Measurements from ENCODE around the gene LRRC26. TPM values are rescaled to one million over a fixed set of nuclear protein-coding genes. Genes with fewer than 3 reads are reported as not detected.
A peak's percentile ranks its signal among the peaks of the same experiment; 100 is the strongest.

Gene LRRC26
- polyA plus RNA-seq, 1 experiment, result not detected

DNA sequence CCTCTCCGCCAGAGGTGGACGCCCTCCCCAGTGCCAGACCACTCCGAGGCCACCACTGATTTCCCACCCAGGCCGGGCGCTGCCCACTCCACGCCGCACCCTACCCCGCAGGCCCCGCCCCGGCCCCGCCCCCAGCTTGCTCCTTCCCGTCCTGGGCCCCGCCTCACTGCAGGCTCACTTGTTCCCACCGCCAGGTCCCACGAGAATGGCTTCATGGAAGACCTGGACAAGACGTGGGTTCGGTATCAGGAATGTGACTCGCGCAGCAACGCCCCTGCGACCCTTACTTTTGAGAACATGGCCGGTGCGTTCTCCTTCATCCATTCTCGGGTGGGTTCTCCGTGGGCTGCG lies 6.5 kb downstream of the LRRC26 start:
- Histone ChIP-seq H3K27me3 (ENCODE audit: control insufficient read depth, insufficient read depth, low read length) (peaks cover 29% of the 10 kb centered on the region), H3K4me3 (ENCODE audit: low read depth, low read length) (peak overlapping the region; percentile 40), H3K36me3 (ENCODE audit: control insufficient read depth, insufficient read depth, low read length) (no peaks in the 10 kb centered on the region)
- ChIA-PET CTCF (interaction anchor here (1.0 to 1.2 kb wide), 2 partner anchors 13 to 92 kb away, joined by 3 to 5 read pairs; partner anchors contain the start of gene SAPCD2), POLR2A (no interaction called here)
- TF ChIP-seq, protein P1, sequence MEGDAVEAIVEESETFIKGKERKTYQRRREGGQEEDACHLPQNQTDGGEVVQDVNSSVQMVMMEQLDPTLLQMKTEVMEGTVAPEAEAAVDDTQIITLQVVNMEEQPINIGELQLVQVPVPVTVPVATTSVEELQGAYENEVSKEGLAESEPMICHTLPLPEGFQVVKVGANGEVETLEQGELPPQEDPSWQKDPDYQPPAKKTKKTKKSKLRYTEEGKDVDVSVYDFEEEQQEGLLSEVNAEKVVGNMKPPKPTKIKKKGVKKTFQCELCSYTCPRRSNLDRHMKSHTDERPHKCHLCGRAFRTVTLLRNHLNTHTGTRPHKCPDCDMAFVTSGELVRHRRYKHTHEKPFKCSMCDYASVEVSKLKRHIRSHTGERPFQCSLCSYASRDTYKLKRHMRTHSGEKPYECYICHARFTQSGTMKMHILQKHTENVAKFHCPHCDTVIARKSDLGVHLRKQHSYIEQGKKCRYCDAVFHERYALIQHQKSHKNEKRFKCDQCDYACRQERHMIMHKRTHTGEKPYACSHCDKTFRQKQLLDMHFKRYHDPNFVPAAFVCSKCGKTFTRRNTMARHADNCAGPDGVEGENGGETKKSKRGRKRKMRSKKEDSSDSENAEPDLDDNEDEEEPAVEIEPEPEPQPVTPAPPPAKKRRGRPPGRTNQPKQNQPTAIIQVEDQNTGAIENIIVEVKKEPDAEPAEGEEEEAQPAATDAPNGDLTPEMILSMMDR (IDR thresholded peaks at IDR 0.05; ENCODE audit: insufficient read depth, low read depth, low read length), result no peak
- DNase-seq (ENCODE audit: low read depth), result no peak

DNA sequence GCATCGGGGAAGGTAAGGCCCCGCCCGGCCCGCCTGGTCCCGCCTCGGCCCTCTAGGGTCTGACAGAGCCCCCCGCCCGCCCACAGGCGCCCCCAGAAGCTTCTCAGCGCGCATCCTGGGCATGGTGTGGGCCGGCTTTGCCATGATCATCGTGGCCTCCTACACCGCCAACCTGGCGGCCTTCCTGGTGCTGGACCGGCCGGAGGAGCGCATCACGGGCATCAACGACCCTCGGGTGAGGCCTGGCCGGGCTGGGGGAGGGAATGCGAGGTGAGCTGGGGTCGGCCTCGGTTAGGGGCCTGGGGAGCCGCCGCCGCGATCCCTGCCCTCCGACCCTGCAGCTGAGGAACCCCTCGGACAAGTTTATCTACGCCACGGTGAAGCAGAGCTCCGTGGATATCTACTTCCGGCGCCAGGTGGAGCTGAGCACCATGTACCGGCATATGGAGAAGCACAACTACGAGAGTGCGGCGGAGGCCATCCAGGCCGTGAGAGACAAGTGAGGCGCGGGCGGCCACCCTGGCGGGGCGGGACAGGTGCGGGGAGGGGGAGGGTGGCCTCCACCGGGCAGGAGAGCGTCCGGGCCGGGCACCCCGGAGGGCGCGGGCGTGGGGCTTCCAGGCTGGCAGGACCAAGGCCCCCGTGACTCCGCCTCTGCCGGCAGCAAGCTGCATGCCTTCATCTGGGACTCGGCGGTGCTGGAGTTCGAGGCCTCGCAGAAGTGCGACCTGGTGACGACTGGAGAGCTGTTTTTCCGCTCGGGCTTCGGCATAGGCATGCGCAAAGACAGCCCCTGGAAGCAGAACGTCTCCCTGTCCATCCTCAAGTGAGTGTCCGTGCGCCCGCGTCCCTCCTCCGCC lies 7.1 kb downstream of the LRRC26 start:
- peaks cover 33% of the 10 kb centered on the region for H3K27me3 ChIP-seq (ENCODE audit: control insufficient read depth, insufficient read depth, low read length)
- TF ChIP-seq, protein P1 (IDR thresholded peaks at IDR 0.05; ENCODE audit: insufficient read depth, low read depth, low read length), result peak; percentile 21; the same call in 1 of the 2 replicates
- ChIA-PET CTCF (interaction anchor here (1.0 to 1.2 kb wide), 2 partner anchors 64 to 92 kb away, joined by 3 to 4 read pairs; partner anchors contain the start of gene SAPCD2), POLR2A (no interaction called here)
- no peaks in the 10 kb centered on the region for H3K36me3 ChIP-seq (ENCODE audit: control insufficient read depth, insufficient read depth, low read length)
- peak overlapping the region; percentile 40 for H3K4me3 ChIP-seq (ENCODE audit: low read depth, low read length)
- DNase-seq (ENCODE audit: low read depth), result no peak

- H3K27me3 ChIP-seq (ENCODE audit: control insufficient read depth, insufficient read depth, low read length), result peaks cover 29% of the 10 kb centered on the region
- POLR2A ChIA-PET, result no interaction called here
- no peak for DNase-seq (ENCODE audit: low read depth)
- H3K4me3 ChIP-seq (ENCODE audit: low read depth, low read length), result no peak overlapping the region
- CTCF ChIA-PET, result interaction anchor here (1.0 kb wide), 1 partner anchor 65 kb away, joined by 4 read pairs; no protein-coding TSS in a partner anchor
- TF ChIP-seq, protein P1 (IDR thresholded peaks at IDR 0.05; ENCODE audit: insufficient read depth, low read depth, low read length), result no peak
- H3K36me3 ChIP-seq (ENCODE audit: control insufficient read depth, insufficient read depth, low read length), result no peaks in the 10 kb centered on the region
These were observed 8.0 kb downstream of the LRRC26 start for GRCh38 chr9:137161558-137162486.

- CTCF ChIA-PET, result interaction anchor here (1.0 kb wide), 1 partner anchor 10 kb away, joined by 3 read pairs; no protein-coding TSS in a partner anchor
- TF ChIP-seq, protein P1 (IDR thresholded peaks at IDR 0.05; ENCODE audit: insufficient read depth, low read depth, low read length), result no peak
- peaks cover 22% of the 10 kb centered on the region for H3K27me3 ChIP-seq (ENCODE audit: control insufficient read depth, insufficient read depth, low read length)
These were observed 8.9 kb downstream of the LRRC26 start for GRCh38 chr9:137160716-137161557.

More at GRCh38 chr9:137160716-137161557, 8.9 kb downstream of the LRRC26 start:
- no peak for DNase-seq (ENCODE audit: low read depth)
- Histone ChIP-seq H3K4me3 (ENCODE audit: low read depth, low read length) (no peak overlapping the region), H3K36me3 (ENCODE audit: control insufficient read depth, insufficient read depth, low read length) (no peaks in the 10 kb centered on the region)
- POLR2A ChIA-PET, result no interaction called here
